IMR-90 (cell line): Measurements from ENCODE around the gene SYNE1. TPM values are rescaled to one million over a fixed set of nuclear protein-coding genes. Genes with fewer than 3 reads are reported as not detected.

ENCODE experiments used
- ATAC-seq: fragments of 200-7000 bp; cut with Tn5 transposase; 2 replicates; pipeline ENCODE4 v1.9.1; 2020; ENCODE audit warnings: low read depth, mild to moderate bottlenecking, moderate library complexity
- BruUV-seq: library from RNA; stranded (reverse); fragments of 400-500 nt; replicated peaks from 2 replicates; lab custom pipeline; 2021; lab: Mats Ljungman, UMichigan
- CTCF ChIA-PET: fragments of 300-600 bp; formaldehyde crosslinking; extraction: SDS; loops from one replicate; lab custom pipeline; 2021; ENCODE audit warnings: antibody characterized with exemption; lab: Yijun Ruan, JAX
- POLR2A ChIA-PET: fragments of 300-600 bp; sonication (Branson Sonifier 250); formaldehyde crosslinking; loops from one replicate; lab custom pipeline; 2022; ENCODE audit warnings: antibody characterized with exemption; ENCODE audit not compliant: unreplicated experiment; lab: Charles Lee
- DNase-seq: peaks from one replicate; pipeline ENCODE4 v3.0.0; 2013
- H2AFZ ChIP-seq: replicated peaks from 2 replicates; pipeline ENCODE3; 2013; ENCODE audit warnings: low read length, mild to moderate bottlenecking; ENCODE audit not compliant: poor library complexity
- H2AK5ac ChIP-seq: 2 replicates; pipeline ENCODE4 v1.6.1; 2013; ENCODE audit warnings: low read depth, low read length, inconsistent platforms
- H2AK9ac ChIP-seq: replicated peaks from 2 replicates; pipeline ENCODE3; 2013; ENCODE audit warnings: mild to moderate bottlenecking, low read depth, low read length, moderate library complexity; ENCODE audit not compliant: poor library complexity
- H2BK120ac ChIP-seq: 2 replicates; pipeline ENCODE4 v1.6.1; 2013; ENCODE audit warnings: low read depth, low read length, inconsistent platforms
- H2BK15ac ChIP-seq: 3 replicates; pipeline ENCODE4 v1.6.1; 2013; ENCODE audit warnings: low read depth, low read length, inconsistent platforms
- H2BK20ac ChIP-seq: 2 replicates; pipeline ENCODE4 v1.6.1; 2013; ENCODE audit warnings: low read depth, mild to moderate bottlenecking, inconsistent platforms, low read length, moderate library complexity
- H2BK5ac ChIP-seq: 2 replicates; pipeline ENCODE4 v1.6.1; 2013; ENCODE audit warnings: mild to moderate bottlenecking, low read depth, low read length, inconsistent platforms; ENCODE audit not compliant: poor library complexity, severe bottlenecking
- H3K14ac ChIP-seq: replicated peaks from 2 replicates; pipeline ENCODE4 v1.6.1; 2013; ENCODE audit warnings: low read depth, low read length, inconsistent platforms
- H3K18ac ChIP-seq: 2 replicates; pipeline ENCODE4 v1.6.1; 2013; ENCODE audit warnings: low read depth, low read length, control low read depth
- H3K23ac ChIP-seq: 2 replicates; pipeline ENCODE4 v1.6.1; 2013; ENCODE audit warnings: low read depth, low read length, inconsistent platforms
- H3K27ac ChIP-seq: 2 replicates; pipeline ENCODE4 v1.5.1; 2013; ENCODE audit warnings: mild to moderate bottlenecking, control low read depth, low read length; ENCODE audit not compliant: insufficient read depth
- H3K27me3 ChIP-seq: 2 replicates; pipeline ENCODE4 v1.6.1; 2013; ENCODE audit warnings: low read length; ENCODE audit not compliant: control insufficient read depth, insufficient read depth
- H3K36me3 ChIP-seq: 2 replicates; pipeline ENCODE4 v1.6.1; 2013; ENCODE audit warnings: low read length, mixed read lengths; ENCODE audit not compliant: control insufficient read depth, insufficient read depth
- H3K4ac ChIP-seq: 2 replicates; pipeline ENCODE4 v1.6.1; 2013; ENCODE audit warnings: low read depth, low read length, inconsistent platforms
- H3K4me1 ChIP-seq: 2 replicates; pipeline ENCODE4 v1.6.1; 2013; ENCODE audit warnings: low read length, mixed read lengths; ENCODE audit not compliant: control insufficient read depth, insufficient read depth
- H3K4me2 ChIP-seq: 2 replicates; pipeline ENCODE4 v1.6.1; 2013; ENCODE audit warnings: low read depth, mild to moderate bottlenecking, control low read depth, low read length, moderate library complexity
- H3K4me3 ChIP-seq: 2 replicates; pipeline ENCODE4 v1.5.1; 2013; ENCODE audit warnings: low read depth, mild to moderate bottlenecking, control low read depth, low read length, moderate library complexity; ENCODE audit not compliant: insufficient read depth
- H3K56ac ChIP-seq: 2 replicates; pipeline ENCODE4 v1.6.1; 2013; ENCODE audit warnings: low read length, inconsistent platforms; ENCODE audit not compliant: insufficient read depth; ENCODE audit errors: extremely low read depth
- H3K79me1 ChIP-seq, 2 experiments: 2 replicates each; pipeline ENCODE4 v1.6.1; 2013; ENCODE audit warnings: low read length in 2 of 2, inconsistent platforms in 1 of 2, low read depth in 1 of 2
- H3K9ac ChIP-seq: 2 replicates; pipeline ENCODE4 v1.6.1; 2013; ENCODE audit warnings: low read depth, low read length, control low read depth
- H3K9me1 ChIP-seq: 2 replicates; pipeline ENCODE4 v1.6.1; 2013; ENCODE audit warnings: low read length, inconsistent platforms; ENCODE audit not compliant: insufficient read depth
- H3K9me3 ChIP-seq: 2 replicates; pipeline ENCODE4 v1.6.1; 2013; ENCODE audit warnings: low read length; ENCODE audit not compliant: control insufficient read depth, insufficient read depth
- H4K20me1 ChIP-seq: 2 replicates; pipeline ENCODE4 v1.6.1; 2013; ENCODE audit warnings: low read length, inconsistent platforms; ENCODE audit not compliant: insufficient read depth
- H4K5ac ChIP-seq: 2 replicates; pipeline ENCODE4 v1.6.1; 2013; ENCODE audit warnings: mild to moderate bottlenecking, low read depth, low read length, control low read depth
- H4K8ac ChIP-seq, 2 experiments: 2 replicates each; pipeline ENCODE4 v1.6.1; 2013; ENCODE audit warnings: low read depth in 2 of 2, low read length in 2 of 2, control low read depth in 1 of 2, inconsistent platforms in 1 of 2
- H4K91ac ChIP-seq: 2 replicates; pipeline ENCODE4 v1.6.1; 2013; ENCODE audit warnings: low read depth, low read length, inconsistent platforms; ENCODE audit not compliant: insufficient read depth
- RFX5 ChIP-seq: IDR thresholded peaks from 2 replicates; pipeline ENCODE4 v1.8.0; 2012; ENCODE audit warnings: low read depth, mild to moderate bottlenecking, low read length, moderate library complexity
- SMC3 ChIP-seq: fragments of 150-350 bp; IDR thresholded peaks from 2 replicates; pipeline ENCODE4 v1.6.1; 2016; ENCODE audit warnings: low read depth, mild to moderate bottlenecking, antibody characterized with exemption, low read length, moderate library complexity
- WGBS, 2 experiments: methylation state at CpG; one replicate each; pipeline versions ENCODE4 v1.1.5 to v1.1.7; 2013; ENCODE audit warnings: missing lambda C conversion rate in 2 of 2; ENCODE audit not compliant: insufficient read length in 1 of 2; ENCODE audit errors: extremely low coverage in 2 of 2; 5-methylcytosine and 5-hydroxymethylcytosine counted together
- dilution Hi-C: fragments of 300-500 bp; cut with HindIII; formaldehyde crosslinking; loops from one replicate; pipeline ENCODE4 v1.14.3; 2018; ENCODE audit warnings: low sequenced_read_pairs; ENCODE audit not compliant: unreplicated experiment
- in situ Hi-C: fragments of 300-500 bp; cut with MboI; formaldehyde crosslinking; loops from 3 replicates; pipeline ENCODE4 v1.14.3; 2019; ENCODE audit warnings: low sequenced_read_pairs, inconsistent platforms, mixed read lengths
- intact Hi-C: fragments of 100-400 bp; cut with micrococcal nuclease; formaldehyde crosslinking; loops from 2 replicates; pipeline ENCODE4 v1.10.0; 2022
- polyA plus RNA-seq, 3 experiments: library from polyadenylated mRNA; depleted of rRNA; stranded (reverse); fragments of >200 nt; gene quantifications; 2 replicates each; pipeline ENCODE4 v1.2.3, GENCODE V29; 2012; ENCODE audit warnings: low replicate concordance in 1 of 3
- total RNA-seq: library from RNA; depleted of rRNA; stranded (reverse); fragments of >200 nt; gene quantifications from 2 replicates; pipeline ENCODE4 v1.2.3, GENCODE V29; 2012

The SYNE1 gene
- total and polyA plus RNA-seq, 2 of the 4 experiments (the other 2 are of a cell fraction), result 34.1 to 159 TPM

GRCh38 chr6:152292555-152292954 is 344.6 kb downstream of the SYNE1 start:
- ChIA-PET CTCF (interaction anchor here (0.6 kb wide), 1 partner anchor 708 kb away, joined by 8 read pairs; no protein-coding TSS in a partner anchor), POLR2A (no interaction called here)
- H3K27me3 ChIP-seq, result no peaks in the 10 kb centered on the region
- DNase-seq (no peak), ATAC-seq (no peak)
- WGBS, 2 experiments, result no CpG with 5 or more reads among the region's 3 CpGs
- no peak overlapping the region for H3K4ac ChIP-seq
- peaks cover 0 to 12% of the 10 kb centered on the region in 2 experiments; a peak in 3 of 4 replicates for H3K79me1 ChIP-seq
- H3K27ac ChIP-seq, result no peak overlapping the region
- H2AFZ ChIP-seq, result no peak overlapping the region
- no peak overlapping the region for H2BK20ac ChIP-seq
- H3K4me2 ChIP-seq, result no peak overlapping the region
- no peak overlapping the region for H3K14ac ChIP-seq
- BruUV-seq, result no TSS peak
- no peak overlapping the region for H4K5ac ChIP-seq
- in situ Hi-C loops, result no loop called here
- H4K8ac ChIP-seq, result no peak overlapping the region
- no peak overlapping the region for H4K91ac ChIP-seq
- no peaks in the 10 kb centered on the region for H3K9me1 ChIP-seq
- no peak overlapping the region for H3K4me3 ChIP-seq
- TF ChIP-seq RFX5 (no peak), SMC3 (no peak)
- H4K20me1 ChIP-seq, result no peaks in the 10 kb centered on the region
- no peak overlapping the region for H2AK9ac ChIP-seq
- H3K9ac ChIP-seq, result no peak overlapping the region
- H3K23ac ChIP-seq, result no peak overlapping the region
- H2BK15ac ChIP-seq, result no peak overlapping the region
- no peak overlapping the region for H3K18ac ChIP-seq
- H3K56ac ChIP-seq, result no peak overlapping the region
- no peak overlapping the region for H2BK120ac ChIP-seq
- H2BK5ac ChIP-seq, result no peak overlapping the region
- H3K36me3 ChIP-seq, result peaks cover 31% of the 10 kb centered on the region
- no peak overlapping the region for H2AK5ac ChIP-seq
- intact Hi-C loops, result no loop called here
- peaks cover 4% of the 10 kb centered on the region for H3K4me1 ChIP-seq
- dilution Hi-C loops, result no loop called here
- H3K9me3 ChIP-seq, result no peaks in the 10 kb centered on the region
